GM19324 (cell line): ENCODE results near the gene ART5.
"Not testable (repeated sequence)": the region's sequence is repeated elsewhere in the genome, so short reads cannot be mapped to it uniquely, and the experiment has no call there.

Experiments
- ATAC-seq: cut with Tn5 transposase; IDR thresholded peaks from one replicate; pipeline ENCODE4 v1.9.1; 2021; ENCODE audit warnings: mild to moderate bottlenecking, moderate library complexity; ENCODE audit not compliant: unreplicated experiment, low FRiP score

Gene ART5

DNA sequence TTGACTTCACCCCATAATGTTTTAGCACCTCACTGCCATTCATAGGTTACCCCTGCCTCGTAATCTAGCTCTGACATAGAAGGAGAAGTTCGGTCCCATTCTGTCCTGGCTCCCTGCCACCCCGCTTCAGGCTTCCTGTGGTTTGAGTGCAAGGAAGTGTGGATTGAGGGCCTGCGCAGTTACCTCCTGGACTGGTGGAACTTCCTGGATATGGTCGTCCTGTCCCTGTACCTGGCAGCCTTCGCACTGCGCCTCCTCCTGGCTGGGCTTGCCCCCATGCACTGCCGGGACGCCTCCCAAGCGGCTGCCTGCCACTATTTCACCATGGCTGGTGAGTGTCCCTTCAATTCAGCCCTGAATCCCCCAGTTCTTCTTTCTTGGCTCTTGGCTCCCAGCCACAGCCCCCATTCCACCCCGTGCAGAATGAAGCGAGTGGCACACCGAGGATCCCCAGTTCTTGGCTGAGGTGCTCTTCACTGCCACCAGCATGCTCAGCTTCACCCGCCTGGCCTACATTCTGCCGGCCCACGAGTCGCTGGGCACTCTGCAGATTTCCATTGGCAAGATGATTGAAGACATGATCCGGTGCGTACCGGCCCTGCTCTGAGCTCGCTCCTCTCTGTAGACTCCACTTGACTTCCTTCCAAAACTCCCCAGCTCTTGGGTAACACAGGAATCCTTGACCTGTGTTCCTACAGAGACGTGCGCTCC, 15.4 kb downstream of the ART5 start:
- no peak for ATAC-seq

DNA sequence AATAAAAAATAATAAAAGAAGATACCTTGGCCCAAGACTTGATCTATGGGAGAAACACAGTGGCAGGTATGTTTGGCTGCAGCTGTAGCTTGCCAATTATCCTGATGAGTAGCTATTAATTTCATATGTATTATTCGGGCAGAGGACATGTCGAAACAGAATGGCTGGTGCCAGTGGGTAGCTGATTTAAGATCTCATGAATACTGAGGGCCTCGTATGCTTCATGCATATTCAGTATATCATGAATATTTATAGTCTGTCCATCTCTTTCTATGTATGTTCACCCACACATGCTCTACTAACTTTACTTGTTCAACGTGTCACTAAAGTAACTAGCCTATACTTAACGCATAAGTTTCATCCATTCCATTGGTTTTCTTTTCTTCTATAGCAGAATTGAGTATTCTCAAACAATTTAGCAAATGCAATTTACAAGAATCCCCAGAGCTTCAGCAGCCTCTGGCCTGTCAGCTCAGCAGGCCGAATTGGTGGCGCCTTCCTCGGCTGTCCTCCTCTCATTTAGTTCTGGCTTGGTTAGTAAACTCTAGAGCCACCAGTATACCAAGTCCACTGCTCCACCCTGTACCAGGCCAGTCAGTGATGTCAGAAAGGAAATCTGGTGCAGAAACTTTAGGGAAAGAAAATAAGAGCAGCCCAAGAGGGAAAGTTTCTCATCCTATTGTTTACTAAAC, 17.9 kb downstream of the ART5 start:
- no peak for ATAC-seq

DNA sequence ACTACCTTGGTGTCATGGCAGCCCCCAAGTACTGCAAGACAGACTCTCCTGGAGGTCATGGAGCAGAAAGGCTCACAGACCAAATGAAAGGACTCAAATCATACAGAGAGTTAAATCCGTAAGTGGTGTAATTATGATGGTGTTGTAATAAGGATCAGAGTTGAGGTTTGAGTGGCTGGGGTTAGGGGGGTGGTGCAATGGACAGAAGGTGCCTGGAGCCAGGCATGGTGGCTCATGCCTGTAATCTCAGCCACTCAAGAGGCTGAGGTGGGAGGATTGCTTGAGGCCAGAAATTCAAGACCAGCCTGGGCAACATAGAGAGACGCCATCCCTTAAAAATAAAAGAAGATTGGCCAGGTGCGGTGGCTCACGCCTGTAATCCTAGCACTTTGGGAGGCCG, 18.7 kb downstream of the ART5 start:
- no peak for ATAC-seq

DNA sequence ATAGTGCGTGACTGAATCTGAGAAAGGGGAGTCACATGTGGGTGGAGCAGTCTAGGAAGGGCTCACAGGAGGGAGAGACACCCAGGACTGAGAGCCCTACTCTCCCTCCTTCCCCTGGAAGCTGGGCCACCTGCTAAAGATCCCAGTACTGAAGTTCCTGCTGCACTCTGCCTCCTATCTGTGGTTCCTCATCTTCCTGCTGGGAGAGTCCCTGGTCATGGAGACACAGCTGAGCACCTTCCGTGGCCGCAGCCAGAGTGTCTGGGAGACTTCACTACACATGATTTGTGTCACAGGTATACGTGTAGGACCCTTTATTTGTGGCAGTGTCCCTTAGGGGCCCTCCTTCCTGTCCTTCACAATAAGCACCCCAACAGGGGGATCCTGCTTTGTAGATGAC, 19.3 kb downstream of the ART5 start:
- no peak for ATAC-seq

DNA sequence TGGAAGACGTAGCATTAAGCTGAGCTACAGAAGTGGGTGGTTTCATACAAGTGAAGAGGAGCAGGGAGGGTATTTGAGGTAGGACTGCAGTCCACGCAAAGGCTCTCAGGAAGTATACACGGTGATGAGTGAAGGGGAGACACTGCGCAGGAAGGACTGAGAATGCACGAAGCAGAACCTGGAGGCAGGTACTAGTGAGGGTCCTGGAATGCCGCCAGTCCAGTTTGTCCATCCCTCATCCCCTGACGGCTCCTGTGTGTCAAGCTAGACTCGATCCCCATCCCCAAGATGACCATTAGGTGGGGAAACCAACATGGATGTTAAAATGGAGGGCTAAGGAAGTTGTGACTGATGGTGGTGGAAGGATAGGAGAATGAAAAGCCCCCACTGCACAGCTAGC, 23.8 kb downstream of the ART5 start:
- no peak for ATAC-seq

DNA sequence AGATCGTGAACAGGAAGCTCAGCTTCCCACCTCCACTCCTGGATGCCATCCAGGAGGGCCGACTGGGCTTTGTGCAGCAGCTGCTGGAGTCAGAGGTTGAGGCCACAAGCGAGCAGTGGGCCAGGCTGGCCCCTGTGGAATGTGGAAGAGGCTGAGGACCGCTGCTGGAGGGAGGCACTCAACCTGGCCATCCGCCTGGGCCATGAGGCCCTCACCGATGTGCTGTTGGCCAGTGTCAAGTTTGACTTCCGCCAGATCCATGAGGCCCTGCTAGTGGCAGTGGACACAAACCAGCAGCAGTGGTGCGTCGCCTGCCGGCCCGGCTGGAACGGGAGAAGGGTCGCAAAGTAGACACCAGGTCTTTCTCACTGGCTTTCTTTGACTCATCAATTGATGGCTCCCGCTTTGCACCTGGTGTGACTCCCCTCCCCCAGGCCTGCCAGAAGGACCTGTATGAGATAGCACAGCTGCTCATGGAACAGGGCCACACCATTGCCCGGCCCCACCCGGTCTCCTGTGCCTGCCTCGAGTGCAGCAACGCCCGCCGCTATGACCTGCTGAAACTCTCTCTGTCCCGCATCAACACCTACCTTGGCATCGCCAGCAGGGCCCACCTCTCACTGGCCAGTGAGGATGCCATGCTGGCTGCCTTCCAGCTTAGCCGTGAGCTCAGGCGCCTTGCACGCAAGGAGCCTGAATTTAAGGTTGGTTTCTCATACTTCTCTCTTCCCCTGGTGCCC, 24.9 kb downstream of the ART5 start:
- no peak for ATAC-seq

DNA sequence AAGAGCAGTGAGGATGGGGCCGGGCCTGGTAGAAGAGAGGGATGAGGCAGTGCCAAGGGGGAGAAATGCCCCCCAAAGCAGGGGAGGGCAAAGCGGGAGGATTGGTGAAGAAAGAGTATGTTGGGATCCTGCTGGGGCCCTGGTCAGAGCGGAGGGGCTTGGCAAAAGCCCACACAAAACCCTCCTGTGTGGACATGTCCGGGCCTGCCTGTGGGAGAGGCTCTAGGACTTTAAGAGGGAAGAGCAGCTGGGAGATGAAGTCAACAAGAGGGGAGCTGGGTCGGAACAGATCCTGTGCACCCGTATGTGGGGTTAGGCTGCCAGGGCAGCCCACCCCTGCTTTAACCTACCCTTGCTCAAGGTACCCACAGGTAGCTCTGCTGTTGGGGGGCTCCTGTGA, 25.8 kb downstream of the ART5 start:
- ATAC-seq: no peak

DNA sequence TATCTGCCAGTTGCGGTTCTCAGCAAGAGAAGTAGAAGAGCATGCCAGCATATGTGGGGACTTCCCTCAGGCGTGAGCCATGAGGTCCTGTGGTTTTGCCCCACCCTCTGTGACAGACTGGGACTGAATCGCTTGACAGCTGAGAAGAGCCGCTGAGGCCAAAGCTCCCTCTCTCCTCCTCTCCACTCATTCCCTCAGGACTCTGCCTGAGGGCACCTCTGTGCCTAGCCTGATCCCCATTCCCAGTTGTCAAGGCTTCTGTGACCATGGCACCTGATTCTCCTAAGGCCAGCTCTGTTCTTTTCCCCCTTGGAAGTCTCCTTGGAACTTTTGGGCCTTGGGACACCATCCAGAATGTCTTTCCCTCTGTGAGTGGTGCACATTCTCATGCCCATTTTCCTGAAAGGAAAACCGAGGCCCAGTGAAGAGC, 27.0 kb downstream of the ART5 start:
- no peak for ATAC-seq

DNA sequence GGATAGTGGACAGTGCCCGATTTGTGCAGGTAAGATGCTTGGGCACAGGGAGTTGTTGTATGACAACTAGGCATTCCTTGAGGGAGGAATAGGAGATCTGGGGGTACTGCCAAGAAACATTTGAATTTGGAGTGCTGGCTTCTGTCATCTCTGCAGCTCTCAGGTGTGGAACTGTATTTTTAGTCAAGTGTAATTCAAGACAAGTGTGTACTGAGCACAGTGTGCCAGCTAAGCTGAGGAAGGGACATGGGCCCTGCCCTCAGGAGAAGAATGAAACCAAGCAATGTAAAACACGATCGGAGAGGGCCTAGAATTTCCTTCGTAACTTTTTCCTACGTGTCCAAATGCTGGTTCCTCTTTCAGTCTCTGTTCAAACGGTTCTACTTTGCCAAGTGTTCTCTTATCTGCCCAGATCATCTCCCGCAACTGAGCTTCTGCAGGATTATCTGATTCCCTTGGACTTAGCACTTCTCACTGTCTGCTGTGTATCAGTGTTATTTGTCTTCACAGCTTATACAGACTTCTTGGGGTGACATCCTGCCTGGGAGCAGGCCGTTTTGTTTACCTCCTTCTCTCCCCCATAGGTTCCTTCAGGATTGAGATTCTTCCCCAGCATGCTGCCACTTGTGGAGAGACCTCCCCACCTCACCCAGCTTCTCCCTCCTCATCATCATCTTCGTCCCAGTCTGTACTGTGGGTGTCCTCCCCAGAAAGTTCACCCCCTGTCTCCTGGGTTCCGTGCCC, 27.6 kb downstream of the ART5 start:
- no peak for ATAC-seq

DNA sequence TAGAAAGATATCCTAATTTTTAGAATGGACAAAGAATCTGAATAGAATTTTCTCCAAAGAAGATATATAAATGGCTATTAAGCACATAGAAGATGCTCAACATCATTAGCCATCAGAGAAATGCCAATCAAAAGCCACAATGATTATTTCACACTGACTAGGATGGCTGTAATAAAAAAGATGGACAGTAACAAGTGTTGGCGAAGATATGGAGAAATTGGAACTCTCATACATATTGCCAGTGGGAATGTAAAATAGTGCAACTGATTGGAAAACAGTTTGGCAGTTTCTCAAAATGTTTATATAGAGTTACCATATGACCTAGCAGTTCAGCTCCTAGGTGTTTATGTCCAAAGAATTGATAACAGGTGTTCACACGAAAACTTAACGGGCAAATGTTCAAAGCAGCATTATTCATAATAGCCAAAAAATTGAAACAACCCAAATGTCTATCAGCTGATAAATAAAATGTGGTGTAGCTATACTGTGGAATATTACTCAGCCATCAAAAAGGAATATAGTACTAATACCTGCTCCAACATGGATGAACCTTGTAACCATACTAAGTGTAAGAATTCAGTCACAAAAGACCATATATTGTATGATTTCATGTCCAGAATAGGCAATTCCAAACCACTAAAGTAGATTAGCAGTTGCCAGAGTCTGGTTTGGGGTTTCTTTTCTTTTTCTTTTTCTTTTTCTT, 29.7 kb downstream of the ART5 start:
- no peak for ATAC-seq

DNA sequence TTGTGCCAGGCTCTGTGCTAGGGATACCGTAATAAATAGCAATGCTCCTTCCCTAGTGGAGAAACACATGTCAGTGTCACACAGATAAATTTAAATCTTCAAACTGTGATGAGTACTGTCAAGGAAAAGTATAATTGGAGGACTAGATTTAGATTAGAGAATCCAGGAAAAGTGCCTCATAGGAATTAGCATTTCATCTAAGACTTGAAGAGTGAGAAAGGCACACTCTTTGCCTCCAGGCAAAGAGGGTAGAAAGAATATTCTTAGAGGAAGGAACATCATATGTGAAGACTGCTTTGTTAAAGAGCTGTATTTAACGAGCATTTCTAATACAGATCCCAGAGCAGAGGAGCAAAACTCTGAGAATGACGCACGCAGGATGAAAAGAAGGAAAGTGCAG, 30.9 kb downstream of the ART5 start:
- ATAC-seq: no peak

DNA sequence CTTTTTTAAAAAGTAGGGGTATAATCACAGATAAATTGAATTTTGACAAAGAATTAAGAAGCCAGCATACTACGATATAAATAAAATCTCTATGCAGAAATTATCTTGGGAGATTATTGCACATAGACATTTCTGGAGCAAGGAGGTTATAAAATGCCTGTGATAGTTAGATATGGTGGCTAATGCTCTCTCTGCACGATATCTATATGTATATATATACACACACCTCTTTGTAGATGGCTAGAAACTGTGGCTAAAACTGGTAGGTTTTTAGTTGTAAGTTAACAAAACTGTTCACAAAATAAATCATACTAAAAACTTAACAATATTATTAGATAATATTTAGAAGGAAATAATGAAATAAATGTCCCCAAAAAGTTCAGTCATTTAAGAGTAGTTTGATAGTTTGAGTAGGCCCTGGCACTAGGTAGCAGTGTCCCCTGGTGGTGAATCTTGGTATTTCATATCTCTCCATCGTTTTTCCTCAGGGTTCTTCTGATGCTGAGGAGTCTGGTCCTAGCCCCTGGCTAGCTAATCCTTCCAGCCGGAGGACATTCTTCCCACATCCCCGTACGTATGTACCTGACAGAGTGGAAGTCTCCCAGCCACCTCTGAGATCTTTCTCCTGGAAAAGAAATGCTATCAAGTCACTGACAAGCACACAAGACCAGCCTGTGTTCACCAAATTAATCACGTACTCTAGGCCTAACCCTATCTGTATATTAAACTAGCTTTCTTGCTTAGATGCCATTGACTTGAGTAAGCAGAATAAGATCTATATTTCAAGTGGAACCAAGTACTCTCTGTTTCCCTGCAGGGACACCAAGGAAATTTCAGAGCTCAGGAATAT, 32.2 kb downstream of the ART5 start:
- ATAC-seq: no peak

DNA sequence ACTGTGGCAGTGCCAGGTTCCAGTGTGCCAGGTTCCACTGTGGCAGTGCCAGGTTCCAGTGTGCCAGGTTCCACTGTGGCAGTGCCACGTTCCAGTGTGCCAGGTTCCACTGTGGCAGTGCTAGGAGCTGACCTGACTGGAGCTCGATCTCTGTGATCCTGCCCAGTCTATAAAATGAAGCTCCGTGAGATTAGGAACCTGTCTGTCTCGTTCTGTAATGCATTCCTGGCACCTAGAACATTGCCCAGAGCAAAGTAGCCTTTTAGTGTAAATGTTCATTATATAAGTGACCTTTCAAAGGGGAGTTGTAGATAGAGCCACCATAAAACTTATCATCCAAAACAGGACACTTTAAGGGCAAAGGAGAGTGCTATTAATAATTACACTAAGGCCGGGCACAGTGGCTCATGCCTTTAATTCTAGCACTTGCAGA, 36.0 kb downstream of the ART5 start:
- ATAC-seq: no peak

DNA sequence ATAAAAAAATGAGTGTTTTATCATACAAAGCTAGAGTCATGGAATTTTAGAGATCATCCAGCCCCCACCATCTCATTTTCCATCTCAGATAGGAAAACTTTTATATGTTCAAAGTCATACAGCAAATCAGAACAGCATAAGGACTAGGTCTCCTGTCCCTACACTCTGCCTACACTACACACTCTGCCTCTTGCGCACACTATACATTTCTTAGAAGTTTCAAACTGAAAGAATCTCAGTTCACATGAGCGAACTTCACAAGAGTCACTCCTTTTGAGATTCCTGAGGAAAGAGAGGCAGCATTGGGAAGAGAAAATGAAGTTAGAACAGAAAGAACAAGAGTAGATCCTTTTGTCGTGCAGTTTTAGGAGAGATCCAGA, 36.5 kb downstream of the ART5 start:
- ATAC-seq: no peak

DNA sequence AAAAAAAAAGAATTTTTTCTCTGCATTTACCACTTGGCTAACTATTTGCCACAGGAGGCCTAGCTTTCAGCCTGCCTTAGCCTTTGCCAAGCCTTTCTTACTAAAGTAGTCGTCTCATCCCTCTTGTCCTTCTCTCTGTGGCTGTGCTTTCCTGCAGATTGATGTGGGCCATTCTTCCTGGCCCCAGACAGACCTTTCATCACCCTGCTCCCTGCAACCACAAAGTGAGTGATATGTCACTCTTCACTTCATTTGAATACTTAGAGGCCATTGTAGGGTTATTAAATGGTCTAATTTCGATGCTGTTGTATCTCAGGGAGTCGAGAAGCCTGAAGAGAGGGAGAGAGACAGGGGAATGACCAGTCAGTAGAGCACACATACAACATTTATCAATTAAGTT, 37.6 kb downstream of the ART5 start:
- ATAC-seq: no peak

DNA sequence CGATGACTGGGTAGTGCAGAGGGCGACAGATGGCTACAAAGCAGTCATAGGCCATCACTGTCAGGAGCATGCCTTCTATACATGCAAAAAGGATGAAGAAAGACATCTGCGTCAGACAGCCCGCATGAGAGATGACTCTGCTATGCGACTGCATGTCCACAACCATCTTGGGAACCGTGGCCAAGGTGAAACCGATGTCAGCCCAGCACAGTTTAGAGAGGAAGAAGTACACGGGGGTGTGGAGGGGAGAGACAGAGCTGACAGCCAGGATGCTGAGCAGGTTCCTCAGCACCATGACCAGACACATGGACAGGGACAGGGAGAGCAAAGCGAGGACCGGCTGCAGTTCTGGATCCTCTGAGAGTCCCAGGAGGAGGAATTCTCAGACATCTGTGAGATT, 41.6 kb downstream of the ART5 start:
- not testable (repeated sequence) for ATAC-seq

DNA sequence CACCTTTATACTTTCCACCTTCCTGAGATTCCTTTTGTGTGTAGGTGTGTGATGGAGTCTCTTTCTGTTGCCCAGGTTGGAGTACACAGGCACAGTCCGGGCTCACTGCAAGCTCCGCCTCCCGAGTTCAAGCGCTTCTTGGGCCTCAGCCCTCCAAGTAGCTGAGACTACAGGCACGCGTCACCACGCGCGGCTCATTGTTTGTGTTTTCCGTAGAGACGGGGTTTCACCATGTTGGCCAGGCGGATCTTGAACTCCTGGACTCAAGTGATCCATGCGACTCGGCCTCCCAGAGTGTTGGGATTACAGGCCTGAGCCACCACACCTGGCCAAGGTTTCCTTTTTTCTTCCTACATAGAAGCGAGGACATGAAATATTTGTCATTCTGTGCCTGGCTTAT, 44.0 kb downstream of the ART5 start:
- ATAC-seq: not testable (repeated sequence)

DNA sequence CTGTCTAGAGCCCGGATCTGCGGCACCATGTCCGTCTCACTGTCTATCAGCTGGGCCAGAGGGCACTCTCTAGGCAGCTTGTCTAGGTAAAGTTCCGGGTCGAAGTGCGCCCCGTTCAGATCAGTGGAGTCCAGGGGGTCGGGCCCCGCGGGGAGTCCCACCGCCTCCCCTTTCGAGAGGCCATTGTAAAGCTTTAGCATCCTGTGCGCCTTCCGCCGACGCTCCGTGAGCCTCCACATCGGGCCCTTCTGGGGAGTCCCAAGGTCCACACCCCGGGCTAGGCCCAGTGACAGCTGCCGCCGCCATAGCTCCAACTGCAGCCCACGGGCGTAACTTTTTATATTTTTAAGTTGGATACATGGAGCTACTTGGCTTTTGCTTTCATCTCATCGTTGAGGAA, 50.5 kb downstream of the ART5 start:
- ATAC-seq: not testable (repeated sequence)

DNA sequence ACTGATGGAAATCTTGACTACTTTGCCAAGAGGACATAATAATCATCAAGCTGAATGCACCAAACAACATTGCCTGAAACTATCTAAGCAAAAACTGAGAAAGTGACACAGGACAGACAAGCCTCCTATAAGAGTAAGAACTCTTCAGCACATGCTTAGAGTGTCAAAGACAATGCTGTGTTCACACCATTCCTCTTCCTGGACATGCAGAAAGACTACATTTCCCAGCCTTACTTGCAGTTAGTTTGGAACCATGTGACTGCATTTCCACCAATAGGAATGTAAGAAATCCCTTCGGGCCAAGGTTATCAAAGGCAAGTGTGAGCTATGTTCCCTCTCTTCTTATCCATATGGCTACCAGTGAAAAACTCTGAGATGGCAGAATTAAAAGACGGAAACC, 51.6 kb downstream of the ART5 start:
- ATAC-seq: not testable (repeated sequence)
